B cell (primary cell): ENCODE results near the gene SH3YL1. TPM values are rescaled to one million over a fixed set of nuclear protein-coding genes. Genes with fewer than 3 reads are reported as not detected.
"Not testable (repeated sequence)": the region's sequence is repeated elsewhere in the genome, so short reads cannot be mapped to it uniquely, and the experiment has no call there.

Experiments
- ATAC-seq: fragments of 200-7000 bp; cut with Tn5 transposase; one replicate; pipeline ENCODE4 v1.10.0; 2021; ENCODE audit warnings: low read depth, mild to moderate bottlenecking, moderate number of reproducible peaks, moderate library complexity
- CTCF ChIA-PET: fragments of 350-600 bp; sonication (Branson Sonifier 250); formaldehyde crosslinking; loops from one replicate; lab custom pipeline; 2021; ENCODE audit warnings: antibody characterized with exemption, inconsistent platforms; lab: Charles Lee
- POLR2A ChIA-PET: fragments of 350-600 bp; sonication (Branson Sonifier 250); formaldehyde crosslinking; loops from one replicate; lab custom pipeline; 2021; ENCODE audit warnings: antibody characterized with exemption; lab: Charles Lee
- DNase-seq: peaks from one replicate; pipeline ENCODE4 v3.0.0; 2013
- H2AFZ ChIP-seq: 2 replicates; pipeline ENCODE4 v1.6.1; 2012; ENCODE audit warnings: mild to moderate bottlenecking, low read depth, low read length; ENCODE audit not compliant: insufficient read depth, poor library complexity, severe bottlenecking
- H3K27ac ChIP-seq, 2 donors: 1 replicate in 1 of 2; 2 replicates in 1 of 2; pipeline ENCODE4 v1.5.1; 2012 to 2013; ENCODE audit warnings: low read length in 2 of 2, mild to moderate bottlenecking in 2 of 2, moderate library complexity in 1 of 2
- H3K27me3 ChIP-seq, 4 experiments: fragments of 200-600 bp in 1 of 4; sonication (generic) in 1 of 4; replicated peaks in 1 of 4; 1 replicate in 2 of 4; 2 replicates in 2 of 4; pipeline versions ENCODE4 v1.6.1 to v1.7.0; 2013 to 2016; ENCODE audit warnings: low read length in 3 of 4, mild to moderate bottlenecking in 2 of 4, mixed read lengths in 1 of 4, moderate library complexity in 1 of 4; ENCODE audit not compliant: insufficient read depth in 4 of 4, control insufficient read depth in 3 of 4; ENCODE audit errors: control extremely low read depth in 1 of 4
- H3K36me3 ChIP-seq, 2 experiments: replicated peaks in 1 of 2; 1 replicate in 1 of 2; 2 replicates in 1 of 2; pipeline versions ENCODE4 v1.6.1 to v1.7.1; 2013; ENCODE audit warnings: low read length in 1 of 2; ENCODE audit not compliant: insufficient read depth in 2 of 2, control insufficient read depth in 1 of 2; ENCODE audit errors: control extremely low read depth in 1 of 2, extremely low read depth in 1 of 2
- H3K4me1 ChIP-seq, 2 donors: fragments of 200-600 bp in 1 of 2; sonication (generic) in 1 of 2; 1 replicate in 1 of 2; 2 replicates in 1 of 2; pipeline versions ENCODE4 v1.5.1 to v1.6.1; 2013 to 2017; ENCODE audit warnings: low read length in 2 of 2; ENCODE audit not compliant: control insufficient read depth in 2 of 2, insufficient read depth in 2 of 2
- H3K4me2 ChIP-seq: replicated peaks from 2 replicates; pipeline ENCODE3; 2012; ENCODE audit warnings: mild to moderate bottlenecking, low read depth, low read length; ENCODE audit not compliant: poor library complexity, severe bottlenecking
- H3K4me3 ChIP-seq, 5 experiments: fragments of 200-600 bp in 1 of 5; sonication (generic) in 1 of 5; 1 replicate in 3 of 5; 2 replicates in 2 of 5; pipeline versions ENCODE4 v1.5.1 to v1.7.0; 2011 to 2016; ENCODE audit warnings: low read length in 4 of 5, mild to moderate bottlenecking in 4 of 5, low read depth in 2 of 5, control low read depth in 1 of 5, moderate library complexity in 1 of 5; ENCODE audit not compliant: insufficient read depth in 1 of 5; ENCODE audit errors: control extremely low read depth in 1 of 5, extremely low read depth in 1 of 5
- H3K79me2 ChIP-seq: fragments of 200-600 bp; sonication (generic); one replicate; pipeline ENCODE4 v1.6.0; 2016; ENCODE audit warnings: low read length; ENCODE audit not compliant: control insufficient read depth, insufficient read depth
- H3K9ac ChIP-seq: fragments of 200-600 bp; sonication (generic); 2 replicates; pipeline ENCODE4 v1.6.1; 2017; ENCODE audit warnings: mild to moderate bottlenecking, low read length, moderate library complexity
- H3K9me3 ChIP-seq, 3 donors: one replicate each; pipeline versions ENCODE4 v1.6.1 to v1.7.1; 2013; ENCODE audit warnings: low read length in 2 of 3; ENCODE audit not compliant: control insufficient read depth in 2 of 3, insufficient read depth in 1 of 3; ENCODE audit errors: control extremely low read depth in 1 of 3
- H4K20me1 ChIP-seq: 2 replicates; pipeline ENCODE4 v1.6.0; 2012; ENCODE audit warnings: mild to moderate bottlenecking, low read length; ENCODE audit not compliant: insufficient read depth, control insufficient read depth, poor library complexity, severe bottlenecking
- H3K27ac Mint-ChIP-seq: one replicate; pipeline ENCODE4 v1.8.0; 2021; ENCODE audit warnings: mixed read lengths
- H3K27me3 Mint-ChIP-seq: one replicate; pipeline ENCODE4 v1.8.0; 2021; ENCODE audit warnings: mixed read lengths
- H3K4me1 Mint-ChIP-seq: one replicate; pipeline ENCODE4 v1.8.0; 2021; ENCODE audit warnings: mixed read lengths
- H3K4me3 Mint-ChIP-seq: one replicate; pipeline ENCODE4 v1.8.0; 2021; ENCODE audit warnings: mixed read lengths
- H3K9me3 Mint-ChIP-seq: one replicate; pipeline ENCODE4 v1.8.0; 2022; ENCODE audit warnings: mixed read lengths; ENCODE audit not compliant: insufficient read depth
- CTCF ChIP-seq: fragments of 200-600 bp; IDR thresholded peaks from one replicate; pipeline ENCODE4 v1.8.0; 2022; ENCODE audit warnings: antibody characterized with exemption, mild to moderate bottlenecking
- EZH2 ChIP-seq: IDR thresholded peaks from 2 replicates; pipeline ENCODE4 v1.6.1; 2012; ENCODE audit warnings: borderline replicate concordance, low read depth, mild to moderate bottlenecking, moderate library complexity, low read length; ENCODE audit not compliant: insufficient read depth, poor library complexity, severe bottlenecking
- WGBS: methylation state at CpG from one replicate; pipeline ENCODE4 v1.1.5; 2013; ENCODE audit warnings: missing lambda C conversion rate; ENCODE audit not compliant: insufficient coverage; 5-methylcytosine and 5-hydroxymethylcytosine counted together
- intact Hi-C: fragments of 100-400 bp; cut with micrococcal nuclease; formaldehyde crosslinking; loops from one replicate; pipeline ENCODE4 v1.10.0; 2022
- polyA plus RNA-seq: library from polyadenylated mRNA; depleted of rRNA; stranded (reverse); fragments of >200 nt; gene quantifications from 2 replicates; pipeline ENCODE4 v1.2.3, GENCODE V29; 2012
- total RNA-seq, 2 donors: library from RNA; stranded (reverse); fragments of 120-200 nt in 1 of 2; gene quantifications; 1 replicate in 1 of 2; 2 replicates in 1 of 2; pipeline versions ENCODE4 v1.2.3 to v1.2.4, GENCODE V29; 2013 to 2022

The SH3YL1 gene
- total and polyA plus RNA-seq, 2 donors (not counting 1 experiment from before 2014, with no cell fraction given): 33.2 to 48.4 TPM

GRCh38 chr2:175161-175786, 88.6 kb downstream of the SH3YL1 start:
- ATAC-seq (no peak), DNase-seq (no peak)
- no peaks in the 10 kb centered on the region for H4K20me1 ChIP-seq
- no peak overlapping the region for H3K4me3 Mint-ChIP-seq
- H3K79me2 ChIP-seq: no peaks in the 10 kb centered on the region
- H3K9me3 ChIP-seq: no peaks in the 10 kb centered on the region
- H3K36me3 ChIP-seq: no peaks in the 10 kb centered on the region
- intact Hi-C loops: no loop called here
- no peak overlapping the region for H3K4me2 ChIP-seq
- no peak overlapping the region for H3K27ac Mint-ChIP-seq
- H2AFZ ChIP-seq: no peak overlapping the region
- no peak for TF ChIP-seq CTCF
- no peak for TF ChIP-seq EZH2
- WGBS: 91% methylated on average over 4 of the region's 8 CpGs
- H3K27me3 Mint-ChIP-seq: peaks cover 13% of the 10 kb centered on the region
- H3K27me3 ChIP-seq: peaks cover 0 to 5% (median 0%) of the 10 kb centered on the region in 4 experiments
- no peaks in the 10 kb centered on the region for H3K4me1 ChIP-seq
- ChIA-PET CTCF (no interaction called here), POLR2A (no interaction called here)
- no peak overlapping the region for H3K9ac ChIP-seq
- no peak overlapping the region for H3K4me3 ChIP-seq
- H3K27ac ChIP-seq: no peak overlapping the region
- H3K4me1 Mint-ChIP-seq: no peaks in the 10 kb centered on the region
- H3K9me3 Mint-ChIP-seq: no peaks in the 10 kb centered on the region

GRCh38 chr2:172120-172519, 91.7 kb downstream of the SH3YL1 start:
- H3K4me3 Mint-ChIP-seq, H3K9me3 ChIP-seq, H3K4me2 ChIP-seq, H3K9me3 Mint-ChIP-seq, H2AFZ ChIP-seq, H3K36me3 ChIP-seq, H3K27ac ChIP-seq, H4K20me1 ChIP-seq, ATAC-seq, H3K4me3 ChIP-seq, H3K27ac Mint-ChIP-seq, H3K9ac ChIP-seq, DNase-seq, H3K4me1 Mint-ChIP-seq, H3K4me1 ChIP-seq, H3K79me2 ChIP-seq, POLR2A ChIA-PET, intact Hi-C loops, H3K27me3 ChIP-seq: not testable (repeated sequence)
- H3K27me3 Mint-ChIP-seq: peaks cover 12% of the 10 kb centered on the region
- CTCF ChIA-PET: interaction anchor here (0.9 kb wide), 1 partner anchor 465 kb away, joined by 3 read pairs; no protein-coding TSS in a partner anchor
- 87% methylated on average over 7 of the region's 9 CpGs for WGBS
